Esophagus muscularis mucosa (tissue), 4 donors: ENCODE results near the gene PDLIM5. TPM values are rescaled to one million over a fixed set of nuclear protein-coding genes. Genes with fewer than 3 reads are reported as not detected.

Experiments
- DNase-seq: peaks from one replicate; pipeline ENCODE4 v3.0.0-alpha.2; 2017; ENCODE audit errors: extremely low spot score
- H3K27ac ChIP-seq, 4 donors: fragments of 200-600 bp; sonication (generic); replicated peaks in 1 of 4; 1 replicate in 3 of 4; 2 replicates in 1 of 4; pipeline ENCODE4 v1.5.1; 2016 to 2019; ENCODE audit warnings: mild to moderate bottlenecking in 1 of 4
- H3K27me3 ChIP-seq, 4 donors: fragments of 200-600 bp; sonication (generic); one replicate each; pipeline versions ENCODE4 v1.5.1 to v1.6.0; 2016 to 2019
- H3K36me3 ChIP-seq, 4 donors: fragments of 200-600 bp; sonication (generic); one replicate each; pipeline ENCODE4 v1.5.1; 2016 to 2019
- H3K4me1 ChIP-seq, 4 donors: fragments of 200-600 bp; sonication (generic); one replicate each; pipeline ENCODE4 v1.5.1; 2016 to 2019
- H3K4me3 ChIP-seq, 4 donors: fragments of 200-600 bp; sonication (generic); 1 replicate in 2 of 4; 2 replicates in 2 of 4; pipeline ENCODE4 v1.5.1; 2016 to 2019; ENCODE audit warnings: mild to moderate bottlenecking in 4 of 4, moderate library complexity in 1 of 4
- H3K9me3 ChIP-seq, 4 donors: fragments of 200-600 bp; sonication (generic); 1 replicate in 3 of 4; 2 replicates in 1 of 4; pipeline ENCODE4 v1.5.1; 2016 to 2019
- CTCF ChIP-seq, 3 experiments: fragments of 200-600 bp in 2 of 3; fragments of 450-650 bp in 1 of 3; sonication (generic) in 2 of 3; IDR thresholded peaks; one replicate each; pipeline ENCODE4 v1.5.1; 2017 to 2019; ENCODE audit warnings: antibody characterized with exemption in 3 of 3, mild to moderate bottlenecking in 2 of 3, moderate library complexity in 1 of 3
- EP300 ChIP-seq: sonication (generic); formaldehyde crosslinking; IDR thresholded peaks from one replicate; pipeline ENCODE4 v1.6.1; 2017; ENCODE audit warnings: antibody characterized with exemption
- POLR2A ChIP-seq: fragments of 450-650 bp; IDR thresholded peaks from one replicate; pipeline ENCODE4 v1.6.1; 2017; ENCODE audit warnings: antibody characterized with exemption, moderate library complexity, mild to moderate bottlenecking, low read depth
- POLR2AphosphoS5 ChIP-seq, 2 donors: sonication (generic); formaldehyde crosslinking; IDR thresholded peaks; one replicate each; pipeline ENCODE4 v1.6.1; 2017; ENCODE audit warnings: antibody characterized with exemption in 2 of 2
- WGBS: methylation state at CpG from one replicate; pipeline ENCODE4 v1.1.5; 2018; 5-methylcytosine and 5-hydroxymethylcytosine counted together
- intact Hi-C: fragments of 100-400 bp; cut with DNase I; formaldehyde crosslinking; loops from one replicate; pipeline ENCODE4 v1.15.1; 2023
- total RNA-seq, 4 donors: library from RNA; depleted of rRNA; stranded (reverse); fragments of >200 nt; gene quantifications; one replicate each; pipeline versions ENCODE4 v1.1.0 to v1.2.1, GENCODE V29; 2016

PDLIM5 gene
- total RNA-seq, 4 donors from 2014 or later: 138 to 160 (median 146) TPM

GRCh38 chr4:94634271-94634670, 182.5 kb downstream of the PDLIM5 start:
- TF ChIP-seq EP300: no peak
- TF ChIP-seq CTCF (IDR thresholded peaks at IDR 0.05): no peak
- no peak for TF ChIP-seq POLR2AphosphoS5 (IDR thresholded peaks at IDR 0.05)
- no peak for TF ChIP-seq POLR2A
- Histone ChIP-seq H3K27ac (no peak overlapping the region), H3K4me1 (peaks cover 0 to 7% (median 0%) of the 10 kb centered on the region in 4 donors), H3K36me3 (peaks cover 0 to 51% (median 9%) of the 10 kb centered on the region in 4 donors), H3K27me3 (no peaks in the 10 kb centered on the region), H3K4me3 (no peak overlapping the region), H3K9me3 (no peaks in the 10 kb centered on the region)
- WGBS: 62% methylated on average over 2 of the region's 2 CpGs
- intact Hi-C loops: no loop called here
- DNase-seq: no peak

- Histone ChIP-seq H3K9me3 (no peaks in the 10 kb centered on the region), H3K4me1 (no peaks in the 10 kb centered on the region), H3K36me3 (peaks cover 0 to 48% (median 12%) of the 10 kb centered on the region in 4 donors), H3K27ac (no peak overlapping the region), H3K4me3 (no peak overlapping the region), H3K27me3 (no peaks in the 10 kb centered on the region)
- intact Hi-C loops: no loop called here
- no peak for DNase-seq
- 89% methylated on average over 2 of the region's 2 CpGs for WGBS
- TF ChIP-seq CTCF (IDR thresholded peaks at IDR 0.05) (no peak), EP300 (no peak), POLR2AphosphoS5 (IDR thresholded peaks at IDR 0.05) (no peak), POLR2A (no peak)
Observed at GRCh38 chr4:94635177-94635576, 183.4 kb downstream of the PDLIM5 start.

- Histone ChIP-seq H3K9me3 (no peaks in the 10 kb centered on the region), H3K27ac (no peak overlapping the region), H3K4me3 (no peak overlapping the region), H3K4me1 (no peaks in the 10 kb centered on the region), H3K36me3 (peaks cover 0 to 48% (median 16%) of the 10 kb centered on the region in 4 donors), H3K27me3 (no peaks in the 10 kb centered on the region)
- 96% methylated on average over 2 of the region's 2 CpGs for WGBS
- no peak for DNase-seq
- TF ChIP-seq EP300 (no peak), CTCF (IDR thresholded peaks at IDR 0.05) (no peak), POLR2AphosphoS5 (IDR thresholded peaks at IDR 0.05) (no peak), POLR2A (no peak)
- intact Hi-C loops: no loop called here
Observed at GRCh38 chr4:94636004-94636403, 184.3 kb downstream of the PDLIM5 start.

- H3K36me3 ChIP-seq: peaks cover 0 to 57% (median 14%) of the 10 kb centered on the region in 4 donors
- no peaks in the 10 kb centered on the region for H3K27me3 ChIP-seq
- H3K27ac ChIP-seq: no peak overlapping the region
- no peak overlapping the region for H3K4me3 ChIP-seq
- DNase-seq: no peak
- H3K9me3 ChIP-seq: no peaks in the 10 kb centered on the region
- H3K4me1 ChIP-seq: no peaks in the 10 kb centered on the region
- 90% methylated on average over 2 of the region's 2 CpGs for WGBS
- TF ChIP-seq EP300: no peak
- TF ChIP-seq POLR2AphosphoS5 (IDR thresholded peaks at IDR 0.05): no peak
- no peak for TF ChIP-seq POLR2A
- no peak for TF ChIP-seq CTCF (IDR thresholded peaks at IDR 0.05)
- intact Hi-C loops: no loop called here
Observed at GRCh38 chr4:94639298-94639697, 187.6 kb downstream of the PDLIM5 start.

GRCh38 chr4:94640151-94640550, 188.4 kb downstream of the PDLIM5 start:
- Histone ChIP-seq H3K27me3 (no peaks in the 10 kb centered on the region), H3K4me1 (no peaks in the 10 kb centered on the region), H3K36me3 (peaks cover 0 to 66% (median 18%) of the 10 kb centered on the region in 4 donors), H3K27ac (no peak overlapping the region), H3K9me3 (no peaks in the 10 kb centered on the region), H3K4me3 (no peak overlapping the region)
- no peak for TF ChIP-seq POLR2A
- TF ChIP-seq EP300: no peak
- TF ChIP-seq CTCF (IDR thresholded peaks at IDR 0.05): no peak
- no peak for TF ChIP-seq POLR2AphosphoS5 (IDR thresholded peaks at IDR 0.05)
- intact Hi-C loops: no loop called here
- 95% methylated on average over 4 of the region's 4 CpGs for WGBS
- no peak for DNase-seq
